GM18508 (cell line): ENCODE data around the gene MINDY3.
"Not testable (repeated sequence)": the region's sequence is repeated elsewhere in the genome, so short reads cannot be mapped to it uniquely, and the experiment has no call there.

ENCODE experiments used
- ATAC-seq: cut with Tn5 transposase; IDR thresholded peaks from one replicate; pipeline ENCODE4 v1.9.1; 2021; ENCODE audit warnings: moderate number of reproducible peaks; ENCODE audit not compliant: insufficient read depth, unreplicated experiment

MINDY3 gene

DNA sequence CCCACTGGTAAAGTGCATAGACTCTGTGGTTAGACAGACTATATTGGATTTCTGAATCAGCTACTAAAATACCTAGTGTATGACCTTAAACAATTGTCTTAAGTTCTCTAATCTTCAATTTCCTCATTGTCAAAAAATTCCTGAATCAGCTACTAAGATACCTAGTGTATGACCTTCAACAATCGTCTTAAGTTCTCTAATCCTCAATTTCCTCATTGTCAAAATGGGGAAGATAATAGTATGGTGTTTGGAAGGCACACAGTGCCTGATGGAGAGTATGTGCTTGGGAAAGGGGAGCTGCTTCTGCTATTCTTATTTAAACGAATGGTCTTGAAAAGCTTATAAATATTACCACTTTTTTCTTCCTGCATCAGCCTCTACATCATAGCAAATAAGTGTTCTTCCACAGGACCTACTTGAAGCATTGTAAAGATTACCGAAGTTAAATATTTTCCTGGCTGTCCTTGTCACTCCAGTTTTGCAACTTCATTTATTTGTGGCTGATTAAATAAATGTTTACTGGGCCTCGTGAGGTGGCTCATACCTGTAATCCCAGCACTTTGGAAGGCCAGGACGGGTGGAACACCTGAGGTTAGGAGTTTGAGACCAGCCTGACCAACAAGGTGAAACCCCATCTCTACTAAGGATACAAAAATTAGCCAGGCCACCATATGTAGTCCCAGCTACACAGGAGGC is 76.2 kb downstream of the MINDY3 start:
- ATAC-seq, result no peak

DNA sequence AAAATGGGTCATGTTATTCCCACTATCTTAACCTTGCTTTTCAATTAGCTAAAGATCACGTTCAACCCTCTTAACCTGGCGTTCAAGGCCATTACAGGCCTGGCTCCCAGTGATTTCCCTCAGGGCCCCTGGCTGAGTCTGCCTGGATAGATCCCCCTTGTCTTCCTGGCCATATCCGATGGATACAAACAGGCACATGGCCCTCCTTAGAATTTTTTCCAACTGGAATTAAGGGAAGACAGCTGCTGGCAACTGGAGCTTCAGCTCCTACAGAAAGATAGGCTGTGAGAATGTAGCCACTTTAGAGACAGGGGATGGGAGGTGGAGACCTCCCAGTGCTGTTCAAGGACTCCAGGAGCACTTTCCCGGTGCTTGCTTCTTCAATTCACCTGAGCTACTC is 77.5 kb downstream of the MINDY3 start:
- ATAC-seq, result no peak

DNA sequence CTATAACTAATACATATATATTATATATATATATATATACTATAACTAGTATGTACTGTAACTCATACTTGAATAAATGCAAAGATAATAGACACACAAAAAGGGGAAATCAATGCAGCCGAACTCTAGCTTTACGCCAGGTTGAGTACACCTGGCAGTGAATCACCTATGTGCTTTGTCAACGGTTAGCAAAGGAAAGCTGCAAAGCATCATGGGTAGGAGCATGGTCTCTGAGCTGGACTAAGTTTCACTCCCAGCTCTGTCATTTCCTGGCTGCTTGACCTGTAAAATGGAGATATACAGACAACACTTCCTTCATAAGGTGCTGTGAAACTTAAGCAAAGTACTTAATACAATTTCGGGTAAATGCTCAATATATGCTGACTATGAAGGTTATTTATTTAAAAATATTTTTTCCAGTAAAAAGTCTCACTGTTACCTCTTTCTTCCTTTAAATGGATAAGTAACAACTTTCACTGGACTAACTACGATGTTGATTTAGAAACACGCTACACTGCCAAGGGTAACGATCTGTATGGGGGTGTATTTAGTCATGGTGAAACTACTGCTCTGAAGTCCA is 78.8 kb downstream of the MINDY3 start:
- ATAC-seq, result no peak

DNA sequence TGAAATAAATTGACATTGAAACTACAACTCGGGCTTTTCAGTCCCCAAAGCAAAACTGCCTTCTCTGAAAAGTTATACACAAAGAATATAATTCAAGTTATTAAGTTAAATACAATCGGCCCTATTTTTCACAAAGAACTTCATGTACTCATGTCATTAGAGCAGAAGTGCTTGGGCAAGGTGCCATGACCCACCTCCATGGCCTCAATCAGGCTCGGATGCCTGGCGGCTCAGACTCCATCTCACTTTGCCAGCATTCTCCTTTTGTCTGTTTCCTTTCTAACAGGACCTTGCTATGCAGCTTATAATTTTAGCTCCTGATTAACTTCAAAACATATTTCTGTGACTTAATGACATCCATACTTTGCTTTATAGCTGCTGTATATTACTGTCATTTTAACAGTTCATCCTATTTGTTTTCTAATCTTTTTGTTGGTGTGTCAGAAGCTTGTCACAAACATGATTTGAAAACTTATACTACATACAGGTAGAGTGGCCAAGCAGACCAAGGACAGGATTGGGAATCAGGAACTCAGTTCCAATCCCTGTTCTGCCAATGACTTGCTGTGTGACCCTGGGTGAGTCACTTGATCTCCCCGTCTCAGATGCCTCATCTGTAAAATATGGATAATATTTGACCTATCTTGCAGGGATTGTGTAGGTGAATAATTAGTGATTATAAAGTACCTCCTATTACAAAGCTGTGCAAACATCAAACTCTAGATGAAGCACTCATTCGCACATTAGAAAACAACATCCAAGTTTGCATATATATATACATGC is 79.8 kb downstream of the MINDY3 start:
- no peak for ATAC-seq

DNA sequence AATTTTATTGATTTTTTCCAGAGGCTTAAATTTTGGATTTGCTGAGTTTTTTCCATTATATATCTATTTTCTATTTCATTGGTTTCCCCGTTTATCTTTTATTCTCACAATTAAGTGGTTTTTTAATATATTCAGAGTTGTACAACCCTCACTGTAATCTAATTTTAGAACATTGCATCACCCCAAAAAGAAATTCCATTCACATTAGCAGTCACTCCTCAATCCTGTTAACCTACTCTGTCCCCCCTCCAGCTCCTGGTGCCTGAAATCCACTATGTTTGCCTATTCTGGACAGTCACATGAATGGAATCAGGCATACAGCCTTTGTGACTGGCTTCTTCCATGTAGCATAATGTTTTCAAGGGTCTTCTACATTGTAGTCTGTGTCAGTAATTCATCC is 84.8 kb downstream of the MINDY3 start:
- no peak for ATAC-seq

DNA sequence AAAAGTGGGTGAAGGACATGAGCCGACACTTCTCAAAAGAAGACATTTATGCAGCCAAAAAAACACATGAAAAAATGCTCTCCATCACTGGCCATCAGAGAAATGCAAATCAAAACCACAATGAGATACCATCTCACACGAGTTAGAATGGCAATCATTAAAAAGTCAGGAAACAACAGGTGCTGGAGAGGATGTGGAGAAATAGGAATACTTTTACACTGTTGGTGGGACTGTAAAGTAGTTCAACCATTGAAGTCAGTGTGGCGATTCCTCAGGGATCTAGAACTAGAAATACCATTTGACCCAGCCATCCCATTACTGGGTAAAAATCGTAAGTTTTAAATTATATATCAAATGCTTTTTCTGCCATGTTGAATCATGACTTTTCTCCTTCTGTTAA is 85.8 kb downstream of the MINDY3 start:
- not testable (repeated sequence) for ATAC-seq

DNA sequence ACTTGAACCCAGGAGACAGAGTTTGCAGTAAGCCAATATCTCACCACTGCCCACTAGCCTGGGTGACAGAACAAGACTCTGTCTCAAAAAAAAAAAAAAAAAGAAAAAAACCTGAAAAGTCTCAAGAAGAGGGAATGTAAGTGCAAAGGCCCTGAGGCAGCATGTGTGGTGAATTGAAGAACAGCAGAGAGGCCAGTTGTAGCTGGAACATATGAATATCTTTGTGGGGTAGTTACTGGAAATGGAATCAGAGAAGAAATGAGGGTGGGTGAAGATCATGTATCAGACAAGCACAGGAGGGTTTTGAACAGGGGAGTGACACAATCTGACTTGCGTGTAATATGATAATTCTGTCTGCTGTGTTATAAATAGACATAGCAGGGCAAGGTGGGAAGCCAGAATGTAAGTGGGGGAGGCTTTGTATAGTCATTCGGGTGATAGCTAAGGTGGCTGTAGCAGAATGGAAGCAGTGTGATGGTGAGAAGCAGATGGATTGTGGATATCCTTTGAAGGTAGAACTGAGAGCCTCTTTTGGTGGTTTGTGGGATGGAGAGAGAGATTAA is 95.3 kb downstream of the MINDY3 start:
- ATAC-seq, result no peak

DNA sequence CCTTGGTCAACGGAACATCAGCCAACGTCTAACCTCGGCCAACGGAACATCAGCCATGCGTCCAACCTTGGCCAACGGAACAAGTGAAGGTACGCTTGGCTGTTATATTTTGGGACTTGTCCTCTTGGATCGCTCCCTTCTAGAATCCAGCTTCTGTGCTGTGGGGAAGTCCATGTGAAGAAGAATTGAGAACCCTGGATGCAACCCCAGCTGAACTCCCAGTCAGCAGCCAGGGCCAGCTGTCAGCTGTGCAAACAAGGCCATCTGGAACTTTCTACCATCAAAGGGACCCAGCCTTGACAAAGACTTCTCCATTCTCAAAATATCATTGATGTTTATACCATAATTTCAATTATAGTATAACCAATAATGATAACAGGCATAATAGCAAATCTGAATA is 97.3 kb downstream of the MINDY3 start:
- ATAC-seq, result no peak

DNA sequence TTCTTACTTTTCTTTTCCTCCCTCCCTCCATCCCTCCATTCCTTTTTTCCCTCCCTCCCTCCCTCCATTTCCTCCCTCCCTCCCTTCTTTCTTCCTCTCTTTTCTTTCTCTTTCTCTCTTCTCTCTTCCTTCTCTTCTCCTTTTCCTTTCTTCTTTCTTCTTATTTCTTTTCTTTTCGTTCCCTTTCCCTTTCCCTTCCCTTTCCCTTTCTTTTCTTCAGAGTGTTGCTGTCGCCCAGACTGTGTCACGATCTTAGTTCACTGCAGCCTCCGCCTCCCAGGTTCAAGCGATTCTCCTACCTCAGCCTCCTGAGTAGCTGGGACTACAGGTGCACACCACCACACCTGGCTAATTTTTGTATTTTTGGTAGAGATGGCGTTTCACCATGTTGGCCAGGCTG is 98.1 kb downstream of the MINDY3 start:
- ATAC-seq, result not testable (repeated sequence)

DNA sequence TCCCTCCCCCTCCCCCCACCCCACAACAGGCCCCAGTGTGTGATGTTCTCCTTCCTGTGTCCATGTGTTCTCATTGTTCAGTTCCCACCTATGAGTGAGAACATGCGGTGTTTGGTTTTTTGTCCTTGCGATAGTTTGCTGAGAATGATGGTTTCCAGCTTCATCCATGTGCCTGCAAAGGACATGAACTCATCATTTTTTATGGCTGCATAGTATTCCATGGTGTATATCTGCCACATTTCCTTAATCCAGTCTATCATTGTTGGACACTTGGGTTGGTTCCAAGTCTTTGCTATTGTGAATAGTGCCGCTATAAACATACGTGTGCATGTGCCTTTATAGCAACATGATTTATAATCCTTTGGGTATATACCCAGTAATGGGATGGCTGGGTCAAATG is 99.1 kb downstream of the MINDY3 start:
- not testable (repeated sequence) for ATAC-seq

DNA sequence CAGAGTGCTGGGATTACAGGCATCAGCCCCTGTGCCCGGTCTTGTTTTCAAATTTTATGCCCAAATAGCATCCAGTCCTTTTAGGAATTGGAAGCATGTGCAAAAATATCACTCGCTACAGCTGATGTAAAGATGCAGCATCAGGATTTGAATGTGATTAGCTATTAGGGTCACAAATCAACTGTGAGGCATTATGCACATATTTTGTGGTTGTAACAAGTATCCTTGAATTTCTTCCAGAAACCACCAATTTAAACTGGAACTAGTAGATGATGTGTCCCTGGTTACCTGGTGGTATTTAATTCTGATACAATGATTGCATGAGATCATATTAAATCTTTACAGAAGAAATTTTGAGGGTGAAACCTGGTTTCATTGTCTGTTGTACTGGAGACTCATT is 99.6 kb downstream of the MINDY3 start:
- ATAC-seq, result no peak

DNA sequence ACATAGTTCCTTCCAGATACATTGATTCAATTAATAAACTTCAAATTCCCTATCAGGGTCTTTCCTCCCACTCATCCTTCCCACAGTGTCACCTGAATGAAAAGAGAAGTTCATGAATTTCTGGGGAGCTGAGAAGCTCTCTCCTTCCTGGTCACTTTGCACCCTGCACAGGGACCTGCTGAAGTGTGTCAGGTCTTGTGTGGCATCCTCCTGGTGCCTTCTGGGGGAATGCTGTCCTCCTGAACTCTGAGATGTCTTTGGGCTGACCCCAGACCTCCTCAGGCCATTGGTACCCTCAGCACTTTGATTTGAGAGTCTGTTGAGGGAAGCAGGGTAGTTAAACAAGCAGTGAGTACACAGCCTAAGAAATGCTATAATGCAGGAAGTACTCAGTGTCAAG is 101.0 kb downstream of the MINDY3 start:
- ATAC-seq, result no peak

DNA sequence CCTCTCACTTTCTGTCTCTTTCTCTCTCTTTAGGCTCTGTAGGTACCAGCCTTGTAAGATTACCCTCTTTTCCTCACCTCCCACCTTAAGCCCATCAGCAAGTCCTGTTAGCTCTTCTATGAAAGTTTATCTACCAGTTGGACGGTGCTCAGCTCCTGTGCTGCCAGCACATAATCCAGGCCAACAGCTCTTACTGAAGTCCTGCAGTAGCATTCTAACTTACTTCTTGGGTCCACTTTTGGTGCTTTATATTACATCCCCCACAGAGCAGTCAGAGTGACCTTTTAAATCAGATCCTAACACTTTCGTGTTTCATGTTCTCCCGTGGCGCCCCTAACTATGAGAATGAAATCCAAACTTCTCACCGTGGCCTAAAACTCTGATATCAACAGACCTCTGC is 101.7 kb downstream of the MINDY3 start:
- ATAC-seq, result no peak

DNA sequence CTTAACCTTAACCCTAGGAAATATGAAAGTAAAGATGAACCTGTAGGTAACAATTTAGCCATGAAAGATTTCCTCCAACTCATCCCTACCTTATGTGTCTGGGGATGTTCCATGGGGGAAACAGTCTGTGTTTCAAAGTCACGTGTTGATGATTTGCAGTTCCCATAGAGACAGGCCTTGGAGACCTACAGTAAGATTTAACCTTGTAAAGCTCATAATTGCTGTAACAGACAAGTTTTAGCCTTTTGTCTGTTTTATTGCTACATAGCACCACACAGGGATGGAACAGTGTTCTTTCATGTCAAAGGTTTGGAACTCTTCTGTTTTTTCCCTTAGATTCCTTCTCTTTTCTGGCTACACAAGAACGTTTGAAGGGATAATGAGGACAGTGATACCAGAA is 105.4 kb downstream of the MINDY3 start:
- no peak for ATAC-seq

DNA sequence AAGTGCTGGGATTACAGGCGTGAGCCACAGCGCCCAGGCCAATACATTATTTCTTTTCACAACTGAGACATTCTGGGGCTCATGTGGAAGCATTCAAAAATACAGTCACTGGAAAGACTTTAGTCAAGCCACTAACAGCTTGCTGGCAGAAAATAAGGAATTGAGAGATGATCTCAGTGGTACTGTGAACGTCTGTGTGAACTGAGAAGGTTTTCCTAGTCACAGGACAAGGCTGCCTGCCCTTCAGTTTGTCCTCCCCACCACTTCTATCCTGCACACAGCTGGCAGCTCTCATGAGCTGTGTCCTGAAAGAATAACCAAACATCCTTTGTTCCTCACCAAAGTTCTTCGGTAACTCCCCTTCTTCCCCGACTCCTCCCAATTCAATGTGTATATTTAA is 109.3 kb downstream of the MINDY3 start:
- ATAC-seq, result no peak

DNA sequence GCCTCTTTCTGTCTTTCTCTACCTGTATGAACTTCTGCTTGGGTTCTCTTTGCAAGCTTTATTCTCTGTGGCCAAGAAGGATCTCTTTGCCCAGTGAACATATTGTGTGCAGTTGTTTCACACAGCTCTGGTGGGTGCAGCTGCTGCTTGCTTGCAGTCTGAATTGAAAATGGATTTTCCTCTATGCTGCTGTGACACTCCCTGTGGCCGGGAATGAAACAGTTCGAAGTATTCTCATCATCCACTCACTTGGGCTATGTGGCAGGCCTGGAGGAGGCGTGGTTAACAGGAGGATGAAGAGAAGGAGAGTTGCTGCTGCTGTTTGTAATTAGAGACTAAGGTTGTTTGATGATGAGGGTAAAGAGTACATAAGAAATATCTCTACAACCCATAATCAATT is 112.2 kb downstream of the MINDY3 start:
- no peak for ATAC-seq

DNA sequence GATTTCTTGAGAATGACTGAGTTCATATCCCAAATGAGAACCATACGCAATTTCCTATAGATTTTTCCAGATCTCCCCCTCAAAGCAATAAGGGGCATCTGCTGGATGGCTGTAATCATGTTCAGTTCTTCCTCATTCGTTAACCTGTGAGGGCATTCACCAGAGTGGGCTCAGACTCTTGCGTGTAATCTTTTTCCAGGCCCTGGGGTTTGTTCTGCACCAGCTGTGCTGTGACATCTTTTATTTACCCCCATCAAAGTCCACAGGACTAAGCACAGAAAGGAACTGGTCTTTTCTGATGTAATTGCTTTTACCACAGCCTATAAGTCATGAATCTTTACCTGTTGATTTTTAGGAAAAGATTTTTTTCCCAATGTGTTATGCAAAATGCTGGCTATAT is 112.7 kb downstream of the MINDY3 start:
- no peak for ATAC-seq

DNA sequence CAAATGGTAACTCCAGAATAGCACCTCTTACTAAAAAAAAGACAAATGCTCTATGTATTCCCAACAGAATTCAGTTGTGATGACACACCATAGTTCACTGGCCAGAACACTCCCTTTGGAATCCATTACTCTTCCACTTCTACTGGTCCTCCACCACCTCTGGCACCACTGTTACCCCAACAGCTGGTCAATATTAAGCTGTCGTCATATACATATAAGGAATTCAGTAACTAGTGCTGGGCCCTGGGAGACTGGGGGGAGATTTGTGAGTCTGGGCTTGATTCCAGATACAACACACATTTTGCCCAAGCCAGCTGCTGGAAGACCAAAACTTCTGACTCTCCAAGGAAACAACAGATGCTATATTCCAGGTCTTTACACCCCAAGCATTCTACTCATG is 114.6 kb downstream of the MINDY3 start:
- no peak for ATAC-seq

DNA sequence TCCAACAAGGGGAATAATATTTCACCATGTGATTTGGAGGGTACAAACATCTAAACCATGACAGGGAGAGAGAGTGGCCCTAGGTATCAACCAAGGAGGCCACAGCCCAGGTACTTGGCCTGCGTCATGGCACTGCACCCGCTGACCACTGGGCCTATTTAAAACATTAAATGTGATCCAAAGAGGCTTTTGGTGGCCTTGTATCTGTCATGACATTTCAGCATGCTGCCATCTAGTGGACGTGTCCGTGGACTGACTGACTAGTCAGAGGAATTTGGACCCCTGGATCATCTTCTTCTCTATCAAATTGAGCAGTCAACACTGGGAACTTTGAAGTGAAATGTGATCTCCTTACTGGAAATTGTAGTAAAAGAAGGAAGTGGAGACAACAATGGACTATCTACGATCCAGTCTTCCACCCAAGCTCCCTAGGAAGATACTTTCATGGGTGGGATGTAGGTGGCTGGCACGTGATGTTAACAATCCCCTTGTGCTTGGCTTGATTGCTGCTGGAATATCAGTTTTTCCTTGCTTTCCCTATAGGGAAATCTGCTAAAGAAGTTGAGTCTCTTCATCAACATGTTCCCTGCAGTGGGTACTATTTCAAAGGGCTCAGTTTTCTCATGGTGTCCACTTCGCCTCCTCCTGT is 116.0 kb downstream of the MINDY3 start:
- no peak for ATAC-seq

DNA sequence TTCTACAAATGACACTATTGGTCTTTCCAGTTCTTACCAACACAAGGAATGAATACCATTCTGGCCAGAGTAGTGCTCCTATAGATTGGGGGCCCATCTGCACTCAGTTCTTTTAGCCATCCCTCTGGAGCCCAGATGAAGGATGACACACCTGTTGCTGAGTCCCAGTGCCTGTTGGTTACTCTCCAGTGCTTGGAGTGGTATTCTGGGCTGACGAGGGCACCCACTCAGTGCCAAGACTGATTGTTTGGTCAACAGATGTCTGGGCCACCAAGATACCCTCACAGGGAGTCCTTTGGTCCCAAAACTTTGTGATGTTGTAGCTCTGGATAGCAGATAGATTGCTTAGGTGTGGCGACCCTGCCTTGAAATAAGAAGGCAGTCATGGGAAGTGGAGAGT is 116.9 kb downstream of the MINDY3 start:
- no peak for ATAC-seq

DNA sequence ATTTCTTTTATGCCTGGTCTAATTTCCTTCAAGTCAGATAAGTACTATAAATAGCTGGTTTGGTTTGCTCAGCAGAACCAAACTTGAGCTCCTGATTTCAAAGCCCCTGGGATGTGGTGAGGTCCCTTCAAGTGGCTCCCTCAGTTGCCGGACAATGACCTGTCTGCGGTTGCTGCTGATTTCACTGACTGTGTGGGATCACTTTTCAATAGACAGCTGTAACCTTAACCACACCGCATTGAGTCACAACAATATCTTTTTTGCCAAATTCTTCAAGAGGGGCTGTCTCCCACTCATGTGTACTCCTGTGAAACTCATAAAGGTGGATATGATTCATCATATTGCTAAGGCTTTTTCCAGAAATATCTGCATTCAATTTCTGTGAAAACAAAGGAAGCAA is 117.5 kb downstream of the MINDY3 start:
- ATAC-seq, result no peak
